Activated CD4-positive, alpha-beta T cell treated with anti-CD3 and anti-CD28 coated beads, Interleukin-2, amount 10 ng/mL, durations not matched to agents 7 days and 5 days (primary cell): ENCODE data around the gene MYO16. TPM values are rescaled to one million over a fixed set of nuclear protein-coding genes. Genes with fewer than 3 reads are reported as not detected.

Source experiments
- CTCF ChIA-PET: fragments of 350-600 bp; sonication (Branson Sonifier 250); formaldehyde crosslinking; loops from one replicate; lab custom pipeline; 2021; ENCODE audit warnings: antibody characterized with exemption; lab: Charles Lee
- POLR2A ChIA-PET: fragments of 350-600 bp; sonication (Branson Sonifier 250); formaldehyde crosslinking; loops from one replicate; lab custom pipeline; 2021; ENCODE audit warnings: antibody characterized with exemption; lab: Charles Lee
- DNase-seq: peaks from one replicate; pipeline ENCODE4 v3.0.0-alpha.2; 2020
- H3K27ac Mint-ChIP-seq: one replicate; pipeline ENCODE4 v1.8.0; 2021; ENCODE audit warnings: mild to moderate bottlenecking, moderate library complexity, mixed read lengths
- H3K27me3 Mint-ChIP-seq: one replicate; pipeline ENCODE4 v1.8.0; 2021; ENCODE audit warnings: mixed read lengths
- H3K36me3 Mint-ChIP-seq: one replicate; pipeline ENCODE4 v1.8.0; 2021; ENCODE audit warnings: low read depth, mixed read lengths
- H3K4me1 Mint-ChIP-seq: one replicate; pipeline ENCODE4 v1.8.0; 2021; ENCODE audit warnings: mixed read lengths
- H3K4me3 Mint-ChIP-seq: one replicate; pipeline ENCODE4 v1.8.0; 2021; ENCODE audit warnings: mild to moderate bottlenecking, moderate library complexity, mixed read lengths
- H3K9me3 Mint-ChIP-seq: one replicate; pipeline ENCODE4 v1.8.0; 2021; ENCODE audit warnings: mixed read lengths
- total RNA-seq, 2 experiments: library from RNA; stranded (reverse); gene quantifications; one replicate each; pipeline ENCODE4 v1.2.3, GENCODE V29; 2021

MYO16 gene
- total RNA-seq, 2 experiments from 2014 or later = not detected

GRCh38 chr13:108674771-108675170 lies 45.4 kb downstream of the MYO16 start:
- no peak for DNase-seq
- no peaks in the 10 kb centered on the region for H3K4me1 Mint-ChIP-seq
- ChIA-PET POLR2A (no interaction called here), CTCF (no interaction called here)
- H3K27me3 Mint-ChIP-seq = no peaks in the 10 kb centered on the region
- H3K9me3 Mint-ChIP-seq = no peaks in the 10 kb centered on the region
- no peak overlapping the region for H3K27ac Mint-ChIP-seq
- no peak overlapping the region for H3K4me3 Mint-ChIP-seq
- no peaks in the 10 kb centered on the region for H3K36me3 Mint-ChIP-seq

GRCh38 chr13:108676620-108677019 lies 47.2 kb downstream of the MYO16 start:
- ChIA-PET POLR2A (no interaction called here), CTCF (no interaction called here)
- Mint-ChIP-seq H3K27me3 (no peaks in the 10 kb centered on the region), H3K4me1 (no peaks in the 10 kb centered on the region), H3K4me3 (no peak overlapping the region), H3K9me3 (no peaks in the 10 kb centered on the region), H3K36me3 (no peaks in the 10 kb centered on the region), H3K27ac (no peak overlapping the region)
- DNase-seq = no peak

- H3K4me3 Mint-ChIP-seq = no peak overlapping the region
- CTCF ChIA-PET = no interaction called here
- POLR2A ChIA-PET = no interaction called here
- H3K36me3 Mint-ChIP-seq = no peaks in the 10 kb centered on the region
- H3K27ac Mint-ChIP-seq = no peak overlapping the region
- no peak for DNase-seq
- no peaks in the 10 kb centered on the region for H3K4me1 Mint-ChIP-seq
- H3K27me3 Mint-ChIP-seq = no peaks in the 10 kb centered on the region
- no peaks in the 10 kb centered on the region for H3K9me3 Mint-ChIP-seq
Measured at GRCh38 chr13:108677806-108678205, 48.4 kb downstream of the MYO16 start.

- ChIA-PET POLR2A (no interaction called here), CTCF (no interaction called here)
- Mint-ChIP-seq H3K27ac (no peak overlapping the region), H3K27me3 (no peaks in the 10 kb centered on the region), H3K4me3 (no peak overlapping the region), H3K36me3 (no peaks in the 10 kb centered on the region), H3K9me3 (no peaks in the 10 kb centered on the region), H3K4me1 (no peaks in the 10 kb centered on the region)
- DNase-seq = no peak
Measured at GRCh38 chr13:108680011-108680410, 50.6 kb downstream of the MYO16 start.

- Mint-ChIP-seq H3K9me3 (no peaks in the 10 kb centered on the region), H3K4me3 (no peak overlapping the region), H3K36me3 (no peaks in the 10 kb centered on the region), H3K4me1 (no peaks in the 10 kb centered on the region), H3K27ac (no peak overlapping the region), H3K27me3 (no peaks in the 10 kb centered on the region)
- no peak for DNase-seq
- POLR2A ChIA-PET = no interaction called here
- CTCF ChIA-PET = no interaction called here
Measured at GRCh38 chr13:108681986-108682575, 52.7 kb downstream of the MYO16 start.

- DNase-seq = no peak
- no peaks in the 10 kb centered on the region for H3K9me3 Mint-ChIP-seq
- H3K27ac Mint-ChIP-seq = no peak overlapping the region
- H3K4me1 Mint-ChIP-seq = no peaks in the 10 kb centered on the region
- H3K36me3 Mint-ChIP-seq = no peaks in the 10 kb centered on the region
- ChIA-PET CTCF (no interaction called here), POLR2A (no interaction called here)
- H3K4me3 Mint-ChIP-seq = no peak overlapping the region
- no peaks in the 10 kb centered on the region for H3K27me3 Mint-ChIP-seq
Measured at GRCh38 chr13:108682714-108683113, 53.3 kb downstream of the MYO16 start.

- CTCF ChIA-PET = no interaction called here
- no peak for DNase-seq
- Mint-ChIP-seq H3K27me3 (no peaks in the 10 kb centered on the region), H3K4me3 (no peak overlapping the region), H3K27ac (no peak overlapping the region), H3K36me3 (no peaks in the 10 kb centered on the region), H3K9me3 (no peaks in the 10 kb centered on the region), H3K4me1 (no peaks in the 10 kb centered on the region)
- POLR2A ChIA-PET = no interaction called here
Measured at GRCh38 chr13:108686027-108686426, 56.6 kb downstream of the MYO16 start.

GRCh38 chr13:108690726-108691125 lies 61.3 kb downstream of the MYO16 start:
- POLR2A ChIA-PET = no interaction called here

GRCh38 chr13:108700422-108701170 lies 71.2 kb downstream of the MYO16 start:
- H3K9me3 Mint-ChIP-seq = peaks cover 4% of the 10 kb centered on the region
- POLR2A ChIA-PET = no interaction called here
- no peaks in the 10 kb centered on the region for H3K27me3 Mint-ChIP-seq

More at GRCh38 chr13:108690726-108691125, 61.3 kb downstream of the MYO16 start:
- Mint-ChIP-seq H3K36me3 (no peaks in the 10 kb centered on the region), H3K4me1 (no peaks in the 10 kb centered on the region), H3K27ac (no peak overlapping the region), H3K27me3 (no peaks in the 10 kb centered on the region), H3K9me3 (no peaks in the 10 kb centered on the region), H3K4me3 (no peak overlapping the region)
- CTCF ChIA-PET = interaction anchor here (0.6 kb wide), 1 partner anchor 11 kb away, joined by 3 read pairs; no protein-coding TSS in a partner anchor
- DNase-seq = no peak

GRCh38 chr13:108702171-108702570 lies 72.8 kb downstream of the MYO16 start:
- CTCF ChIA-PET = no interaction called here
- Mint-ChIP-seq H3K9me3 (peaks cover 4% of the 10 kb centered on the region), H3K27ac (no peak overlapping the region), H3K36me3 (no peaks in the 10 kb centered on the region), H3K4me1 (no peaks in the 10 kb centered on the region), H3K4me3 (no peak overlapping the region), H3K27me3 (no peaks in the 10 kb centered on the region)
- POLR2A ChIA-PET = no interaction called here
- DNase-seq = no peak

More at GRCh38 chr13:108700422-108701170, 71.2 kb downstream of the MYO16 start:
- no peak for DNase-seq
- no peak overlapping the region for H3K4me3 Mint-ChIP-seq
- no peaks in the 10 kb centered on the region for H3K4me1 Mint-ChIP-seq
- H3K36me3 Mint-ChIP-seq = no peaks in the 10 kb centered on the region
- no peak overlapping the region for H3K27ac Mint-ChIP-seq
- CTCF ChIA-PET = no interaction called here

GRCh38 chr13:108705031-108705430 lies 75.6 kb downstream of the MYO16 start:
- H3K27me3 Mint-ChIP-seq = no peaks in the 10 kb centered on the region
- ChIA-PET POLR2A (no interaction called here), CTCF (no interaction called here)
- H3K4me1 Mint-ChIP-seq = no peaks in the 10 kb centered on the region
- no peak for DNase-seq
- no peak overlapping the region for H3K4me3 Mint-ChIP-seq
- H3K36me3 Mint-ChIP-seq = no peaks in the 10 kb centered on the region
- peaks cover 4% of the 10 kb centered on the region for H3K9me3 Mint-ChIP-seq
- H3K27ac Mint-ChIP-seq = no peak overlapping the region

- Mint-ChIP-seq H3K9me3 (no peaks in the 10 kb centered on the region), H3K36me3 (no peaks in the 10 kb centered on the region), H3K4me3 (no peak overlapping the region), H3K27me3 (no peaks in the 10 kb centered on the region), H3K27ac (no peak overlapping the region), H3K4me1 (no peaks in the 10 kb centered on the region)
- no peak for DNase-seq
- POLR2A ChIA-PET = no interaction called here
- CTCF ChIA-PET = no interaction called here
Measured at GRCh38 chr13:108707584-108707983, 78.2 kb downstream of the MYO16 start.

- DNase-seq = no peak
- ChIA-PET CTCF (no interaction called here), POLR2A (no interaction called here)
- Mint-ChIP-seq H3K27me3 (no peaks in the 10 kb centered on the region), H3K4me1 (no peaks in the 10 kb centered on the region), H3K9me3 (no peaks in the 10 kb centered on the region), H3K4me3 (no peak overlapping the region), H3K36me3 (no peaks in the 10 kb centered on the region), H3K27ac (no peak overlapping the region)
Measured at GRCh38 chr13:108708921-108709320, 79.5 kb downstream of the MYO16 start.
